ENCODE results near the gene CMSS1.

GRCh38 chr3:100214574-100214964, 396.9 kb downstream of the CMSS1 start:
- no peak for TF ChIP-seq CTCF (IDR thresholded peaks at IDR 0.05)
- TF ChIP-seq SIN3A (IDR thresholded peaks at IDR 0.05; ENCODE audit: borderline replicate concordance, insufficient read depth, low read depth, low read length): no peak
- no peak for TF ChIP-seq POLR2AphosphoS5 (IDR thresholded peaks at IDR 0.05; ENCODE audit: low read depth, low read length)
- TF ChIP-seq TCF7L2 (IDR thresholded peaks at IDR 0.05; ENCODE audit: low read depth, low read length): no peak
- no peak for TF ChIP-seq REST (IDR thresholded peaks at IDR 0.05; ENCODE audit: insufficient read depth in 1 of 2, low read depth in 2 of 2, low read length in 1 of 2)
